Measurements from ENCODE around the gene MARK4.

Gene MARK4

DNA sequence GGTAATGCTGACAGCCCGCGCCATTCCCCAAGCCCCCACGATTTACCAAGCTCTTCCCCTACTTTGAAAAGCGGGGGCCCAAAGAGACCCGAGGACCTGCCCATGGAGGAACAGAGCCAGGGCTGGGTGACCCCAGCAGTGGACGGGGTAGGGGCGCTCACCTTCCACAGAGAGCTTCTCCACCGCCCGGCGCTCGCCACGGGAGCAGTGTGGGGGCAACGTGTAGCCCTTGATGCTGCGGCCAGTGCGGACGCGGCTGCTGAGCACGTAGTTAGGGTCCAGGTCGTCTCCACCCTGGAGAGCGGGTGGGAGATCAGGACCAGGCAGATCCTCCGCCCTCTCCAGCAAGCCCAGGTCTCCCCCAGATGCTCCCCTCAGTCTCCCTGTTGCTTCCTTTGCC lies 64.2 kb downstream of the MARK4 start:
- H3K27ac ChIP-seq (replicated peaks) = no peak overlapping the region
- TF ChIP-seq SPI1 (IDR thresholded peaks at IDR 0.05; ENCODE audit: borderline replicate concordance, low read depth) (no peak), GABPA (IDR thresholded peaks at IDR 0.05; ENCODE audit: low read depth) (no peak), POLR2AphosphoS5 (IDR thresholded peaks at IDR 0.05; ENCODE audit: low read depth) (no peak), CTCF (IDR thresholded peaks at IDR 0.05; ENCODE audit: insufficient read depth, low read length) (no peak)
- TF ChIP-seq, protein P1, sequence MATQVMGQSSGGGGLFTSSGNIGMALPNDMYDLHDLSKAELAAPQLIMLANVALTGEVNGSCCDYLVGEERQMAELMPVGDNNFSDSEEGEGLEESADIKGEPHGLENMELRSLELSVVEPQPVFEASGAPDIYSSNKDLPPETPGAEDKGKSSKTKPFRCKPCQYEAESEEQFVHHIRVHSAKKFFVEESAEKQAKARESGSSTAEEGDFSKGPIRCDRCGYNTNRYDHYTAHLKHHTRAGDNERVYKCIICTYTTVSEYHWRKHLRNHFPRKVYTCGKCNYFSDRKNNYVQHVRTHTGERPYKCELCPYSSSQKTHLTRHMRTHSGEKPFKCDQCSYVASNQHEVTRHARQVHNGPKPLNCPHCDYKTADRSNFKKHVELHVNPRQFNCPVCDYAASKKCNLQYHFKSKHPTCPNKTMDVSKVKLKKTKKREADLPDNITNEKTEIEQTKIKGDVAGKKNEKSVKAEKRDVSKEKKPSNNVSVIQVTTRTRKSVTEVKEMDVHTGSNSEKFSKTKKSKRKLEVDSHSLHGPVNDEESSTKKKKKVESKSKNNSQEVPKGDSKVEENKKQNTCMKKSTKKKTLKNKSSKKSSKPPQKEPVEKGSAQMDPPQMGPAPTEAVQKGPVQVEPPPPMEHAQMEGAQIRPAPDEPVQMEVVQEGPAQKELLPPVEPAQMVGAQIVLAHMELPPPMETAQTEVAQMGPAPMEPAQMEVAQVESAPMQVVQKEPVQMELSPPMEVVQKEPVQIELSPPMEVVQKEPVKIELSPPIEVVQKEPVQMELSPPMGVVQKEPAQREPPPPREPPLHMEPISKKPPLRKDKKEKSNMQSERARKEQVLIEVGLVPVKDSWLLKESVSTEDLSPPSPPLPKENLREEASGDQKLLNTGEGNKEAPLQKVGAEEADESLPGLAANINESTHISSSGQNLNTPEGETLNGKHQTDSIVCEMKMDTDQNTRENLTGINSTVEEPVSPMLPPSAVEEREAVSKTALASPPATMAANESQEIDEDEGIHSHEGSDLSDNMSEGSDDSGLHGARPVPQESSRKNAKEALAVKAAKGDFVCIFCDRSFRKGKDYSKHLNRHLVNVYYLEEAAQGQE (IDR thresholded peaks at IDR 0.05; ENCODE audit: insufficient replicate concordance, low read depth) = no peak
- DNase-seq (ENCODE audit: low read depth in 1 of 2, low spot score in 1 of 2) = no peak
- peaks cover 4% of the 10 kb centered on the region for H3K27me3 ChIP-seq (ENCODE audit: insufficient read depth, poor library complexity, severe bottlenecking)
- no peak overlapping the region for H3K4me3 ChIP-seq (replicated peaks; ENCODE audit: insufficient read depth, low read length)

- H3K4me3 ChIP-seq (replicated peaks; ENCODE audit: insufficient read depth, low read length) = no peak overlapping the region
- H3K27ac ChIP-seq (replicated peaks) = no peak overlapping the region
- TF ChIP-seq GABPA (IDR thresholded peaks at IDR 0.05; ENCODE audit: low read depth) = no peak
- TF ChIP-seq POLR2AphosphoS5 (IDR thresholded peaks at IDR 0.05; ENCODE audit: low read depth) = no peak
- TF ChIP-seq, protein P1 (IDR thresholded peaks at IDR 0.05; ENCODE audit: insufficient replicate concordance, low read depth) = no peak
- TF ChIP-seq SPI1 (IDR thresholded peaks at IDR 0.05; ENCODE audit: borderline replicate concordance, low read depth) = no peak
- TF ChIP-seq CTCF (IDR thresholded peaks at IDR 0.05; ENCODE audit: insufficient read depth, low read length) = no peak
- H3K27me3 ChIP-seq (ENCODE audit: insufficient read depth, poor library complexity, severe bottlenecking) = peaks cover 24% of the 10 kb centered on the region
- DNase-seq (ENCODE audit: low read depth in 1 of 2, low spot score in 1 of 2) = no peak
Measured at GRCh38 chr19:45320997-45321775, 70.1 kb downstream of the MARK4 start.

GRCh38 chr19:45321848-45322247 lies 70.8 kb downstream of the MARK4 start:
- TF ChIP-seq CTCF (IDR thresholded peaks at IDR 0.05; ENCODE audit: insufficient read depth, low read length) (no peak), SPI1 (IDR thresholded peaks at IDR 0.05; ENCODE audit: borderline replicate concordance, low read depth) (no peak), POLR2AphosphoS5 (IDR thresholded peaks at IDR 0.05; ENCODE audit: low read depth) (no peak), GABPA (IDR thresholded peaks at IDR 0.05; ENCODE audit: low read depth) (no peak)
- TF ChIP-seq, protein P1 (IDR thresholded peaks at IDR 0.05; ENCODE audit: insufficient replicate concordance, low read depth) = no peak
- peaks cover 23% of the 10 kb centered on the region for H3K27me3 ChIP-seq (ENCODE audit: insufficient read depth, poor library complexity, severe bottlenecking)
- no peak for DNase-seq (ENCODE audit: low read depth in 1 of 2, low spot score in 1 of 2)
- H3K27ac ChIP-seq (replicated peaks) = no peak overlapping the region
- H3K4me3 ChIP-seq (replicated peaks; ENCODE audit: insufficient read depth, low read length) = no peak overlapping the region

Data from HL-60 (cell line).